Left lung (tissue), 10 donors: ENCODE measurements around the gene PRKCA. TPM values are rescaled to one million over a fixed set of nuclear protein-coding genes. Genes with fewer than 3 reads are reported as not detected.

Experiments used
- ATAC-seq: fragments of 200-7000 bp; cut with Tn5 transposase; one replicate; pipeline ENCODE4 v1.9.1; 2020; ENCODE audit warnings: moderate library complexity
- DNase-seq, 4 donors: peaks; one replicate each; pipeline ENCODE4 v3.0.0-alpha.2; 2013 to 2020
- H3K27ac ChIP-seq, 2 donors: fragments of 200-600 bp; sonication (generic) in 1 of 2; one replicate each; pipeline versions ENCODE4 v1.5.0 to v1.8.0; 2020 to 2021
- H3K27me3 ChIP-seq, 2 donors: fragments of 200-600 bp; sonication (generic) in 1 of 2; one replicate each; pipeline versions ENCODE4 v1.5.0 to v1.8.0; 2020 to 2021
- H3K36me3 ChIP-seq, 2 donors: fragments of 200-600 bp; sonication (generic) in 1 of 2; one replicate each; pipeline versions ENCODE4 v1.5.0 to v1.8.0; 2020 to 2021
- H3K4me1 ChIP-seq, 2 donors: fragments of 200-600 bp; one replicate each; pipeline ENCODE4 v1.8.0; 2021
- H3K4me3 ChIP-seq, 2 donors: fragments of 200-600 bp; sonication (generic) in 1 of 2; one replicate each; pipeline versions ENCODE4 v1.5.0 to v1.8.0; 2020 to 2021; ENCODE audit warnings: mild to moderate bottlenecking in 1 of 2
- H3K9me3 ChIP-seq, 2 donors: fragments of 200-600 bp; sonication (generic) in 1 of 2; one replicate each; pipeline versions ENCODE4 v1.5.0 to v1.8.0; 2020 to 2021
- intact Hi-C, 2 donors: fragments of 100-400 bp; cut with DNase I; formaldehyde crosslinking; loops; one replicate each; pipeline versions ENCODE4 v1.11.2 to v1.14.2; 2022
- polyA plus RNA-seq, 6 donors: library from polyadenylated mRNA; unstranded; fragments of 120-200 nt; gene quantifications; one replicate each; pipeline ENCODE4 v1.2.1, GENCODE V29; 2013; ENCODE audit not compliant: insufficient read length in 6 of 6
- total RNA-seq, 2 donors: library from RNA; stranded (reverse); fragmentation: NEBNext Ultra II Directional; extraction: Animal tissue kit (Norgen Biotek cat#: 25700); gene quantifications; one replicate each; pipeline ENCODE4 v1.2.1, GENCODE V29; 2021
- TF ChIP-seq, protein P1 (sequence below), 2 donors: fragments of 200-600 bp; sonication (generic) in 1 of 2; IDR thresholded peaks; one replicate each; pipeline versions ENCODE4 v1.5.0 to v1.8.0; 2021; ENCODE audit warnings: antibody characterized with exemption in 2 of 2
- donor health status: DM: no; HTN: yes; CAD: no.
- donor health status: DM: no; HTN: no; CAD: no.

The PRKCA gene
- total and polyA plus RNA-seq, 8 donors, result 16.4 to 30.4 (median 17.5) TPM

DNA sequence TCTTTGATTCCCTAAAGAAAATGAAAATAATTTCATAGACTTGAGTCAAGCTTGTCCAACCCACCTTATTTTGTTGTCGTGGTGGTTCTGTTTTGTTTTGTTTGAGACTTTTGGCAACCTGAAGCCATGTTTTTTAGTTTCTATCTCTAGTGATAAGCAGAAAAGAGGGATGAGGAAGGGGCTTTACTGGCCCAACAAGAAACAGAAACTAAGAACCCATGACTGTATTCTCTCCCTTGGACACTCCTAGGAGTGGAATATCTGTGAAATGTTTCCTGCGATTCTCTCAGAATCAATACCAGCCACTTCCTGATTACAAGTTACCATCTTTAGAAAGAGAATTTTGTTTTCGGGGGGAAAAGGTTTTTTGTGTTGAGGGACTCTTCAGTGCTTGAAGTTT lies 207.5 kb downstream of the PRKCA start:
- ATAC-seq, result no peak
- no peaks in the 10 kb centered on the region for H3K27me3 ChIP-seq
- H3K9me3 ChIP-seq, result no peaks in the 10 kb centered on the region
- H3K4me3 ChIP-seq, result no peak overlapping the region
- TF ChIP-seq, protein P1, sequence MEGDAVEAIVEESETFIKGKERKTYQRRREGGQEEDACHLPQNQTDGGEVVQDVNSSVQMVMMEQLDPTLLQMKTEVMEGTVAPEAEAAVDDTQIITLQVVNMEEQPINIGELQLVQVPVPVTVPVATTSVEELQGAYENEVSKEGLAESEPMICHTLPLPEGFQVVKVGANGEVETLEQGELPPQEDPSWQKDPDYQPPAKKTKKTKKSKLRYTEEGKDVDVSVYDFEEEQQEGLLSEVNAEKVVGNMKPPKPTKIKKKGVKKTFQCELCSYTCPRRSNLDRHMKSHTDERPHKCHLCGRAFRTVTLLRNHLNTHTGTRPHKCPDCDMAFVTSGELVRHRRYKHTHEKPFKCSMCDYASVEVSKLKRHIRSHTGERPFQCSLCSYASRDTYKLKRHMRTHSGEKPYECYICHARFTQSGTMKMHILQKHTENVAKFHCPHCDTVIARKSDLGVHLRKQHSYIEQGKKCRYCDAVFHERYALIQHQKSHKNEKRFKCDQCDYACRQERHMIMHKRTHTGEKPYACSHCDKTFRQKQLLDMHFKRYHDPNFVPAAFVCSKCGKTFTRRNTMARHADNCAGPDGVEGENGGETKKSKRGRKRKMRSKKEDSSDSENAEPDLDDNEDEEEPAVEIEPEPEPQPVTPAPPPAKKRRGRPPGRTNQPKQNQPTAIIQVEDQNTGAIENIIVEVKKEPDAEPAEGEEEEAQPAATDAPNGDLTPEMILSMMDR (IDR thresholded peaks at IDR 0.05), result no peak
- peaks cover 13 to 23% of the 10 kb centered on the region in 2 donors for H3K4me1 ChIP-seq
- intact Hi-C loops, result no loop called here
- no peak for DNase-seq
- H3K36me3 ChIP-seq, result no peaks in the 10 kb centered on the region
- no peak overlapping the region for H3K27ac ChIP-seq

DNA sequence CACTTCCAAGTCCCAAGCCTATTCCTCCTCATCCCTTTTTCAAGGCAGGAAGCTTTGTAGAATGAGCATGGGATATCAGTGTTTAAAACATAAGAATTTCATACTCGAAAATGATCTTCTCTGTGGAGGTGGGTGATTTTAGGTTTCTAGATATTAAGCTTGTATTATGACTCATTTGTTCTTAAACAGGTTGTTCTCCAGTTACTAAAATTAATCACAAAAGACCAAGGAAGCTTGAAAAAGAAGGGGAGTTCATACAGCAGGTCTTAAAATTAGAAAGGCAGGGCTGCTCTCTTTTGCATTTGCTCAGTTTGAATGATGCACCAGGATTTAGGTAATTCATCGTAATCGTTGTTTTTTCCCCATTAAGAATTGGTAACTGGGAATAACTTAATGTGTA lies 208.7 kb downstream of the PRKCA start:
- ATAC-seq (no peak), DNase-seq (no peak)
- no peak overlapping the region for H3K27ac ChIP-seq
- H3K4me3 ChIP-seq, result no peak overlapping the region
- TF ChIP-seq, protein P1 (IDR thresholded peaks at IDR 0.05), result no peak
- H3K36me3 ChIP-seq, result no peaks in the 10 kb centered on the region
- no peaks in the 10 kb centered on the region for H3K9me3 ChIP-seq
- H3K27me3 ChIP-seq, result no peaks in the 10 kb centered on the region
- intact Hi-C loops, result no loop called here
- H3K4me1 ChIP-seq, result peaks cover 13 to 23% of the 10 kb centered on the region in 2 donors

DNA sequence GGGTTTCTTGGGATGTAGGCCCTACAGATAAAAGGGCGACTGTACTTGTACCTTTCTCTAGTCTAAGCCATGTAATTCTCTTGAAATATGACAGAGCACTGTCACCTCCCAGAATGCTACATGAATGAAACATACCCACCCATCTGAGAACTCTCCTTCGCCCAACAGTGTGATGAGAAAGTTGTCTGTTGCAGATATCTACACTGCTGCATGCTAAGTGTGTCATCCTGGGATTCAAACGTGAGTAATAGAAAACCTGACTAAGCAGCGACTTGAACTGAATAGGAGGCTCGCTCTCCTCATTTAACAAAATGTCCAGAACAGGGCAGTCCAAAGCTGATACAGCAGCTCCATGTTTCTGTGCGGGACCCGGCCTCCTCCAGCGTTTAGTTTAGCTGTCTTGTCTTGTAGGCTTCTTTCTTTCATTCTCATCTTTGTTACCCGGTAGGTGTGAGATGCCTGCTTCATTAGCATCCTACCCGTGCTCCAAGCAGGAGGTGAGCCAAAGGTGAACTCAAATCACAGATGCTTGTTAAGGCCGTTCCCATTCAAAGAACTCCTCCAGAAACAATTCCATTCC lies 211.9 kb downstream of the PRKCA start:
- DNase-seq, result no peak
- peaks cover 0 to 5% of the 10 kb centered on the region in 2 donors for H3K4me1 ChIP-seq
- no peak overlapping the region for H3K27ac ChIP-seq
- intact Hi-C loops, result no loop called here
- TF ChIP-seq, protein P1 (IDR thresholded peaks at IDR 0.05), result no peak
- H3K9me3 ChIP-seq, result no peaks in the 10 kb centered on the region
- H3K4me3 ChIP-seq, result no peak overlapping the region
- no peaks in the 10 kb centered on the region for H3K36me3 ChIP-seq
- no peaks in the 10 kb centered on the region for H3K27me3 ChIP-seq
- ATAC-seq, result peak; percentile 35

DNA sequence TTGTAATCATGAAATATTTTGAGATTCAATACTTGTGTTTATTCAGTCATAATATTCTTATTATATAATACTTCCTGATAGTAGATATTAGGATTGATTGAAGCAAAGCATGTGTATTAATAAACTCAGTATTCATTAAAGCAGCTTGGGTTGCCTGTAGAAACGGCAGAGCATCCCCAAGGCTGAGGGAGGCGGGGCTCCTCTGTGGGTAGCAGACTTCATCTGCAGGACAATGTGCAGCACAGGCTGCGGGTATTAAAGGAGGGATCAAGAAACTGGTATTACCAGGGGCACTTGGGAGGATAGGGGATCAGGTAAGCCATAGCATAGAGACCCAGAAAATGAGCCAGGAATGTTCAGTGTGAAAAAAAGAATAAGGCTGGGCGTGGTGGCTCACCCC lies 213.6 kb downstream of the PRKCA start:
- DNase-seq, result no peak
- no peak for ATAC-seq
- TF ChIP-seq, protein P1 (IDR thresholded peaks at IDR 0.05), result no peak

DNA sequence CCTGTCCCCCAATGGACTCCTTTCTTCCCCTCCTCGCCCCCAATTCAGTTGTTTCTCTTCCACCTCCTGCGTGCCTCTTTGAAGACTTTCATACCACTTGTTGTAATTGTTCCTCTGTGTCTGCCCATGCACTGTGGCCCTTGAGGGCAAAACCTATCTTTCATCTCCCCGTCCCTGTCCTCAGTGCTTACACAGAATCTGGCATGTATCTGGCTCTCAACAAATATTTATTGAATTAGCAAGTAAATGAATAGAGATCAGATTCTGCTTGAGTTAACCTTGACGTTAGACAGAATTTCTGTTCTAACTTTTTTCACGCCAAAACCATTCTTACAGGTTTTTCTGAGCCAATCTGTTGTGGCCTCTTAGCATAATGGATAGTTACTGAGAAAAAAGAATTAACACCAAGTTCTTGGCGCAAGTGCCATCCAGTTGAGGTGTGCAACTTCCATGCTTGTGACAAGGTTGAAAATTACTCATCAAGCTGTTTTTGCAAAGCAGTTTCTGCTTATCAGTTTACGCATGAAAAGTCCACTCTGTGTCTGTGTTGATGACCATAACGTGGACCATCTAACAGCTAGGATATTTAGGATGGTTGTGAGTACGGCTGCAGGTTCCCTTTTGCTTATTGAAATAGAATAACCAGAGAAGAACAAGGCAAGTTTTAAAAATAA lies 215.1 kb downstream of the PRKCA start:
- TF ChIP-seq, protein P1 (IDR thresholded peaks at IDR 0.05), result no peak
- ATAC-seq (no peak), DNase-seq (no peak)
- H3K36me3 ChIP-seq, result no peaks in the 10 kb centered on the region
- no peaks in the 10 kb centered on the region for H3K27me3 ChIP-seq
- no peak overlapping the region for H3K27ac ChIP-seq
- intact Hi-C loops, result no loop called here
- H3K9me3 ChIP-seq, result no peaks in the 10 kb centered on the region
- no peaks in the 10 kb centered on the region for H3K4me1 ChIP-seq
- no peak overlapping the region for H3K4me3 ChIP-seq

More for the DNA sequence above, 213.6 kb downstream of the PRKCA start:
- Histone ChIP-seq H3K27ac (no peak overlapping the region), H3K27me3 (no peaks in the 10 kb centered on the region), H3K36me3 (no peaks in the 10 kb centered on the region), H3K4me1 (no peaks in the 10 kb centered on the region), H3K9me3 (no peaks in the 10 kb centered on the region), H3K4me3 (no peak overlapping the region)
- intact Hi-C loops, result no loop called here
